Muscle of arm (tissue), 12 donors: Measurements from ENCODE around the gene NARS2. TPM values are rescaled to one million over a fixed set of nuclear protein-coding genes. Genes with fewer than 3 reads are reported as not detected.
"Not testable (repeated sequence)": the region's sequence is repeated elsewhere in the genome, so short reads cannot be mapped to it uniquely, and the experiment has no call there.

Experiments
- DNase-seq: peaks from one replicate; pipeline ENCODE4 v3.0.0-alpha.2; 2013
- polyA plus RNA-seq, 12 donors: library from polyadenylated mRNA; unstranded; fragments of 120-200 nt; gene quantifications; one replicate each; pipeline ENCODE4 v1.2.1, GENCODE V29; 2013; ENCODE audit not compliant: insufficient read length in 12 of 12

NARS2 gene
- polyA plus RNA-seq, 12 donors: 11.4 to 25.1 (median 16.9) TPM; not detected in 1

DNA sequence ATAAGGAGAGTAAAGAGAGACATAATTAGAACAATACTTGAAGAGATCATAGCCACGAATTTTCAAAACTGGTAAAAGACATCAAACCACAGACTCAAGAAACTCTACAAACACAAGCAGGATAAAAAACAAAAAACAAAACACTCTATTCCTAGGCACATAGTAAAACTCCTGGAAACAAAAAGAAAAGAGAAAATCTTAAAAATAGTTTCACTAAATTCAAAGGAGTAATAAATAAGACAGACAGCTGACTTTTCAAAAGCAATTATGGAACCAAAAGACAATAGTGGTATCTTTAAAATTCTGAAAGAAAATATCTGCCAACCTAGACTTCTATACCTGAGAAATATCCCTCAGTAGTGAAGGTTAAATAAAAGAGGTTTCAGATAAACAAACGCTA, 9.2 kb upstream of the NARS2 start:
- no peak for DNase-seq

DNA sequence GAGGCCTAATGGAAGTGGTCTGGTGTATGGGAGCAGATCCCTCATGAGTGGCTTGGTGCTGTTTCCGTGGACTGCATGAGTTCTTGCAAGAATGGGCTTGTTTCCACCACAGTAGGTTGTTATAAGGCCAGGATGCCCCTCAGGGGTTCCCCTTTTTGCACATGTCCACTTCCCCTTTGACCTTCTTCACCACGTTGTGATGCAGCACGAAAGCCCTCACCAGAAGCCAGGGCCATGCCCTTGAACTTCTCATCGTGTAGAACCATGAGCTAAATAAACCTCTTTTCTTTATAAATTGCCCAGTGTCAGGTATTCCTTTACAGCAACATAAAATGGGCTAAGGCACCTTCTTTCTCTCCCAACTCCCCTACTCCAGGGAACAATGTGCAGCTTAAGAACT, 2.8 kb upstream of the NARS2 start:
- DNase-seq: no peak

DNA sequence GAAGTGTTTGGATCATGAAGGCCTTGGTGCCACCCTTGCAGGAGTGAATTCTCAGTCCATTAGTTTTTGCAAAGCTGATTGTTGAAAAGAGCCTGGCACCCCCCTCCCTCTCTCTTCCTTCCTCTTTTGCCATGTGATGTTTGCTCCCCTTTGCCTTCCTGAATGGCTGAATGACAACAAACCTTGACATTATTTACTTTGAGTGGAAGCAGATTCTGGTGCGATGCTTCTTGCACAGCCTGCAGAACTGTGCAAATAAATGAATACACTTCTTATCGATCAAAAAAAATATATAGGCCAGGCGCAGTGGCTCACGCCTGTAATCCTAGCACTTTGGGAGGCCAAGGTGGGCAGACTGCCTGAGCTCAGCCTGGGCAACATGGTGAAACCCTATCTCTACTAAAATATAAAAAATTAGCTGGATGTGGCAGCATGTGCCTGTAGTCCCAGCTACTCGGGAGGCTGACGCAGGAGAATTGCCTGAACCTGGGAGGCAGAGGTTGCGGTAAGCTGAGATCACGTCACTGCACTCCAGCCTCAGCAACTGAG, 2.0 kb upstream of the NARS2 start:
- no peak for DNase-seq

DNA sequence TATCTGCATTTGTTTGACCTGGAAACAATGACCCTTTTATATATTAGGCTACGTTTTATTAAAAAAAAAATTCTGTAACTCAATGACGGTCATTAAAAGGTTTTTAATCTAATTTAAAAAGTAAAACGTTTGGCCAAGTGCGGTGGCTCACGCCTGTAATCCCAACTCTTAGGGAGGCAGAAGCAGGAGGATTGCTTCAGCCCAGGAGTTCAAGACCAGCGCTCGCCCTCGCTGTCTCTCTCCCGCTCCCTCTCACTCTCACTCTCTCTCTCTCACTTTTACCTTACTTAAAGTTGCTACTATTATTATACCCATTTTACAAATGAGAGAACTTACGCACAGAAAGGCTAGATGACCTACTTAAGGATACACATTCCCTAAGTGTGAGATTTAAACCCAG, 814 bp upstream of the NARS2 start:
- no peak for DNase-seq

DNA sequence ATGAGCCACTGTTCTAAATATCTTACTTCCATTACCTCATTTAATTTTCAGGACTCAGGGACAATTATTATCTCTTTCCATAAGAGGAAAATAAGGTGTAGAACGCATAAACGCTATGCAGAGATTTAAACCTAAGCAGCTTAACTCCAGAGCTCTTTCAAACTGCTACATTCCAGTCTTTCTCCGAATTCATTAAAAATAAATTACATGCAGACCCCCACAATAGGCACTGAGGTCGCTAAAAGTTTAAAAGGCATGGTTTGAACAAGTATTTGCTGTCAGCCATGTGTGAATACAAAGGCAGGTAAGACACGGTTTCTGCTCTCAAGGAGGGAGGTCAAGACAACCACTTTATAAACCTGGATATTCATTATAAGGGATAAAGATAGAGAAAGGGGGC, 983 bp downstream of the NARS2 start:
- no peak for DNase-seq

DNA sequence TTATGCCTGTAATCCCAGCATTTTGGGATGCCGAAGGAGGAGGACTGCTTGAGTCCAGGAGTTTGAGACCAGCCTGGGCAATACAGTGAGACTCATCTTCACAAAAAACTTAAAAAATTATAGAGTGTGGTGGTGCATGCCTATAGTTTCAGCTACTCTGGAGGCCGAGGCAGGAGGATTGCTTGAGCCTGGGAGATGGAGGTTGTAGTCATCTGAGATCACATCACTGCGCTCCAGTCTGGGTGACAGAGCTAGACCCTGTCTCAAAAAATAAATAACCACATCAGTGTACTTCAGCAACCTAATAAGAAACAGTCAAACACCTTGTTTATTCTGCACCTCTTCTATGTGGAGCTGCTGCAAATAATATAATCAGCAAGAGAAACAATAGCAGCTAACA, 1.4 kb downstream of the NARS2 start:
- DNase-seq: no peak

DNA sequence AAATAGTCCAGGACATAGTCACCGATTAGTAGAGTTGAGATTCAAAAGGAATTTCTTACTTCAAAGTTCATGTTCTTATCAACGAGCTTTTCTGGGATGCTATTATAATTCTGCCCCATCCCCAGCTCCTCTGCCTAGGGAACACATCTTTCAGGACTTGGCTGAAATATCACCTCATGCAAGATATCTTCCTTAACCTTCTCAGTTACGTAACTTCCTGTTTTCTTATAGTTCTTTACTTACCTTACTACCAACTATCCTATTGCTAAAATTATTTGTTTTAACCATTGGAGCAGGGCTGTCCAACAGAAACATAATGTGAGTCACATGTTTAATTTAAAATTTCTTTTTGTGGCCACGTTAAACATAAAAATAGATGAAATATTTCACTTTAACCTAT, 2.3 kb downstream of the NARS2 start:
- no peak for DNase-seq

DNA sequence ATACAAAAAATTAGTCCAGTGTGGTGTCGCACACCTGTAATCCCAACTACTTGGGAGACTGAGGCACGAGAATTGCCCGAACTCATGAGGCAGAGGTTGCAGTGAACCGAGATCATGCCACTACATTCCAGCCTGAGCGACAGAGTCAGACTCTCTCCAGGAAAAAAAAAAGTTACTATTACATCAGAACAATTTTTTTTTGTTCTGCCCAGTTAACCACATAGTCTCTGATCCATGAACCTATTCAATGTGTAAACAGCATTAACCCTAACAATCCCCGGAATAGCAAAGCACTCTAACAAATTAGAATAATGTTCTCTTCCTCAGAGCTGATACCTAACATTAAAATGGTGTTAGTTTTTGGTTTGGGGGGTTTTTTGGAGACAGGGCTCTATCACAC, 4.6 kb downstream of the NARS2 start:
- no peak for DNase-seq

DNA sequence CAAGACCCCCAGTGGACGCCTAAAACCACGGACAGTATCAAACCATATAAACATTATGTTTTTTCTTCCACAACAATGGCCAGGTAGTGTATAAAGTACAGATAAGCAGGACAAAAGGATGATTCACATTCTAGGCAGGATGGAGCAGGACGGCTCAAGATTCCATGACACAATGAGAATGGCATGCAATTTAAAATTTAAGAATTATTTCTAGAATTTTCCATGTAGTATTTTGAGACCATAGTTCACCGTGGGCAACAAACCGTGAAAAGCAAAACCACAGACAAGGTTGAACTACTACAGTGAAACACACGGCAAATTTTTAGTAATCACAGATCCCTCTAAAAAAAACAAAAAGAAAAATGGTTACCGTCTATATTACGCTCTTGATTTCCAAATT, 7.5 kb downstream of the NARS2 start:
- DNase-seq: no peak

DNA sequence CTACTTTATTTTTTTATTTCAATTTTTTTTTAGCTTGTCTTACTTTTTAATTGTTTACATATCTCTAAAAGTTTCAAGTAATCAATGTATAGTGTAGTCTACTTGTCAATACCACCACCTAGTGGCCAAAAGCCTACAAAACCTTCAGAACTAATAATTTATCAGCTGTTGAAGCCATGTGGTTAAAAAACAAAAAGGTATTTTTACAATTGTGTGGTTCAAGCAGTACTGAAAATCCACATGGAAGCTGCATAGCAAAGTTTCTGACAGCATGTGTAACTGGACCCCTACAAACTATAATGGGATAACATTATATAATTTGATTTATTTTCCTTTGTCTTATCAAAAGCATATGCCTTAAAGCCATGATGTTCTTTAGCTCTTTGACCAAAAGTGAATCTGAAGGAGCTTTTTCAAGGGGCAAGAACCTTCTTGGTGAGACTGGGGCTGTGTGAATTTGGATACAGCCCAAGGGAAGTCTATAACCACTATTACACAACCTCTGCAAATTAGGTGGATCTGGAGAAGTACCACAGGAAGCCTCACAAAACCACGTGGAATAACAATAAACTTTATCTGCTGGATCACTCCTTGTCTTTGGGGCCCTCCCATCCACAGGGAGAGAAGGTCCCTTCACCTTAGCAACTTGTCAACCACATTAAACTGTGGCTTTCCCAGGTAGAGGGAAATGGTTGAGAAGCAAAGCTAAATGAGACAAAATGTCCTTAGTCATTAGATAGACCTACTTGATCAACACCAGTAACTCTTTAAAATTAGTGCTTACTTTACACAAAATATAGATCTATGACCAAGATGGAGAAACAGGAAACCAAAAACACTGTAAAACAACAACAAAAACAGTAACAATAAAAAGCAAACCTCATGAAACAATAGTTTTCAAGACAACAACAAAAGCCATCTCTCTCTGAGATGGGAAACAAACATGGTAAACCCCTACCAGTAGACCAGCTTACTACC, 9.9 kb downstream of the NARS2 start:
- DNase-seq: peak; percentile 71

DNA sequence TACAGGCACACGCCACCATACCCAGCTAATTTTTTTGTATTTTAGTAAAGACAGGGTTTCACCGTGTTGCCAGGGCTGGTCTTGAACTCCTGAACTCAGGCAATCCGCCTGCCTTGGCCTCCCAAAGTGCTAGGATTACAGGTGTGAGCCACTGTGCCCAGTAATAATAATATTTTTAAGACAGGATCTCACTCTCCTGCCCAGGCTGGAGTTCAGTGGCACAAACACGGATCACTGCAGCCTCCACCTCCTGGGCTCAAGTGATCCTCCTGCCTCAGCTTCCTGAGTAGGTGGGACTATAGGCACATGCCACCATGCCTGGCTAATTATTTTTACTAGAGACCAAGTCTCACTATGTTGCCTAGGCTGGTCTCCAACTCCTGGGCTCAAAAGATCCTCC, 10.6 kb downstream of the NARS2 start:
- DNase-seq: not testable (repeated sequence)

DNA sequence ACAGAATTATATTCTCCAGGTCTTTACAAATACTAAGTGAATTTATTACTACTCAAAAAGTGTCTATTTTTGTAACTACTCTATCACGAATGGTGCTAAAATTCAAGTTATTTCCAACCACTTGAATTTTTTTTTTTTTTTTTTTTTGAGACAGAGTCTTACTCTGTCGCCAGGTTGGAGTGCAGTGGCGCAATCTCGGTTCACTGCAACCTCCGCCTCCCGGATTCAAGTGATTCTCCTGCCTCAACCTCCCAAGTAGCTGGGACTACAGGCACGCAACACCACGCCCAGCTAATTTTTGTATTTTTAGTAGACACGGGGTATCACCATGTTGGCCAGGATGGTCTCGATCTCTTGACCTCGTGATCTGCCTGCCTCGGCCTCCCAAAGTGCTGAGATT, 11.6 kb downstream of the NARS2 start:
- not testable (repeated sequence) for DNase-seq

DNA sequence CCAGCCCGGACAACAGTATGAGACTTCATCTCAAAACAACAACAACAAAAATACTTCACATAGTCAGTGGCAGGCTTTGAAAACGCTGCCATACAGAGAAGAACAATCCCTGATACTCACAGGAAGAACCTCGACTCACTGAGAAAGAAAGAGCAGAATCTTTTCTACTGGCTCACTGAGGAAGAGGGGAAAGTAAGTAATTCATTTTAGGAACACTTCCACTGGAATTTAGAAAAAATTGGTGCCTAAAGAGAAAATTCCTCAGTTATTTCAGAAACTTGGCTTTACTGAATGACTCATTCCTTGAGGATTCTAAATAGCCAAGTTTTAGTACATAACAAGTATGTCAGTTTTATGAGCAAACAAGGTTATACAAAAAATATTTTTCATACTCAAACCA, 12.3 kb downstream of the NARS2 start:
- no peak for DNase-seq

DNA sequence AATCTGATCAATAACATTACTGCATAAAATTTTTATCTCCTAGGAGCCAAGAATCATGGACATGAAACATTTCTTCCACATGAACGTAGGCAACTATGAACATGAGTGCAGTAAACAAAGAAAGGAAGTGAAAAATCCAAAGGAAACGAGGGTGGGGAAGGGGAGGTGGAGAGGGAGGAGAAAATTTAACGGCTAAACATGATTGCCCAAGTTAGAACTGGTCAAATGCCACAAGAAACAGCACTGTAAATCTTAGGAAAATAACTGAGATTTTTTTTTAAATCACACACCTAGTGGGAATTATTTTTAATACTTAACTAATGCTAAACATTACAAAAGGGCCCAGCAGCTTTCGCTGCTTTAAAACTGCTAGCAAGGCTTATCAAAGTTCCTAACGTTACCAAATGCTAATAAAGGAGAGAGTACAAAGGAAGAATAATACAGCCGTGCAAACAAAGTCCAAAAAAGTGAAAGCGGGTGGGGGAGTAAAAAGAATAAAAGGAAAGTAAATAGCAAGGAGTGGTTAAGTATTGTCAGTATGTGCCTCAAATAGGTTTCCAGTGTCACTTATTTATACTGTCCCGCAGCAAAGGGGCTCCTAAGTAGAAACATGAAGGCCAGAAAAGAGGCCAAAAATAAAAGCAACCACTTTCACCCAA, 13.7 kb downstream of the NARS2 start:
- no peak for DNase-seq

DNA sequence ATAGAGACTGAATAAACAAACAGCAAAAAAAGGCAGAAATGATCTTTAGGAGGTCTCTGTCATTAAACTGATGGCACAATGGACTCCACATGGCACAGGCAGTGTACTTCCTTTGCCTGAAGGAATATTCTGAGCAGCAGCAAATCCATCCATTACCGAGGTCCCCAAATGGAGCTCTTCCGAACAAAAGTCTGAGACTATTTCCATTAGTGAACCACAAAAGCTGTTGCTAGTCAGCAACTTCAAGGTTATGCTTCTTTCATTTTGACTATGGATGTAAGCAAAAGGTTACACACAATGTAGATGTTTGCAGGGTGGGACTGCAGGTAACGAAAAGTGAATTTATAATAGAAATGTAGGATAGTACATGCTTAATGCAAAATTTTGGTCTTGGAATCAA, 14.5 kb downstream of the NARS2 start:
- no peak for DNase-seq

DNA sequence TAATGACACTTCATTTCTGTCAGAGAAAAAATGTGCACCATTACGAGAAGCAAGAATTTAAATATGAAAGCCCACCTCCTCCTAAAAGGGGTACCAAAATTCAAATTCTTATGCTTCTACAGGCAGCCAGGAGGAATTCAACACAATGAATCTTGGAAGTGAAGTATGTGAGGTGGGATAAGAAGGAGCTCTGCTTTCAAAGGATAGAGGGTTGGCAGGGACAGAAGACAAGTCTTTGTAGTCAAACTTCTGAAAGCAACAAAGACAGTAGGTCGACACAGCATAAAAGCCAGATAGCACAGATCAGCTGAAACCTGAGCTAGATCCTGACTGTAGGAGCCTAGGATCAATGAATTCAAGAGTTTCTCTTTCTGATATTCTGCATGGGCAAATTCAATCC, 17.4 kb downstream of the NARS2 start:
- DNase-seq: no peak

DNA sequence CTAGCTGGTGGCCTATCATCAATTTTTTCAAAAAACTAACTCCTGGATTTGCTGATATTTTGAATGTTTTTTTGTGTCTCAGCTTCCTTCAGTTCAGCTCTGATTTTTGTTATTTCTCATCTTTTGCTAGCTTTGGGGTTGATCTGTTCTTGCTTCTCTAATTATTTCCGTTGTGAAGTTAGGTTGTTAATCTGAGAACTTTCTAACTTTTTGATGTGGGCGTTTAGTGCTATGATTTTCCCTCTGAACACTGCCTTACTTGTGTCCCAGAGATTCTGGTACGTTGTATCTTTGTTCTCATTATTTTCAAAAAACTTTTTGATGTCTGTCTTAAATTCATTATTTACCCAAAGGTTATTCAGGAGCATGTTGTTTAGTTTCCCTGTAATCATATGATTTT, 19.1 kb downstream of the NARS2 start:
- no peak for DNase-seq

DNA sequence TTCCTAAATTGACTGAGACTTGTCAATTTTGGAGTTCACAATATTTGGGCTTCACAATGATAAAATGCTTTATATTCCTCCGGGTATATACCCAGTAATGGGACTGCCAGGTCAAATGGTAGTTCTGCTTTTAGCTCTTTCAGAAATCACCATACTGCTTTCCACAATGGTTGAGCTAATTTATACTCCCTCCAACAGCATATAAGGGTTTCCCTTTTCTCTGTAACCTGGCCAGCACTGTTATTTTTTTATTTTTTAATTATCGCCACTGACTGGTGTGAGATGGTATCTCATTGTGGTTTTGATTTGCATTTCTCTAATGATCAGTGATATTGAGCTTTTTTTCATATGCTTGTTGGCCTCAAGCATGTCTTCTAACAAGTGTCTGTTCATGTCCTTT, 21.8 kb downstream of the NARS2 start:
- DNase-seq: no peak

DNA sequence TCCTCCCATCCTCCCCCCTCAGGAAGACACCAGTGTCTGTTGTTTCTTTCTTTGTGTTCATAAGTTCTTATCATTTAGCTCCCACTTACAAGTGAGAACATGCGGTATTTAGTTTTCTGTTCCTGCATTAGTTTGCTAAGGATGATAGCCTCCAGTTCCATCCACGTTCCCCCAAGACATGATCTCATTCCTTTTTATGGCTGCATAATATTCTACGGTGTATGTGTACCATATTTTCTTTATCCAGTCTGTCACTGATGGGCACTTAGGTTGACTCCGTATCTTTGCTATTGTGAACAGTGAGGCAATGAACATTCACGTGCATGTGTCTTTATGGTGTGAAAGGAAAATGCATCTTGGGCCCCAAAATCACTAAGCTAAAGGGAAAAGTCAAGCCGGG, 22.5 kb downstream of the NARS2 start:
- DNase-seq: not testable (repeated sequence)

DNA sequence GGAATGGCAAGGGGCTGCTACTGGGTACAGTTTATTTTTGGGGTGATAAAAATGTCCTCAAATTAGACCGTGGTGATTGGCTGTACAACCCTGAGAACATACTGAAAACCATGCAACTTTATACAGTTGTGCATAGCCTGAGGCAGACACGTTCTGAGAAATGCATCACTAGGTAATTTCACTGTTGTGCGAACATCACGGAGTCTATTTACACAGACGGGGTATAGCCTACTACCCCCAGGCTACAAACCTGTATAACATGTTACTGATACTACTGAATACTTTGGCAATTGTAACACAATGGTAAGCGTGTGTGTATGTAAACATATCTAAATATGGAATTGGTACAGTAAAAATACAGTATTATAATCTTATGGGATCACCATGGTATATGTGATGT, 23.6 kb downstream of the NARS2 start:
- DNase-seq: no peak

DNA sequence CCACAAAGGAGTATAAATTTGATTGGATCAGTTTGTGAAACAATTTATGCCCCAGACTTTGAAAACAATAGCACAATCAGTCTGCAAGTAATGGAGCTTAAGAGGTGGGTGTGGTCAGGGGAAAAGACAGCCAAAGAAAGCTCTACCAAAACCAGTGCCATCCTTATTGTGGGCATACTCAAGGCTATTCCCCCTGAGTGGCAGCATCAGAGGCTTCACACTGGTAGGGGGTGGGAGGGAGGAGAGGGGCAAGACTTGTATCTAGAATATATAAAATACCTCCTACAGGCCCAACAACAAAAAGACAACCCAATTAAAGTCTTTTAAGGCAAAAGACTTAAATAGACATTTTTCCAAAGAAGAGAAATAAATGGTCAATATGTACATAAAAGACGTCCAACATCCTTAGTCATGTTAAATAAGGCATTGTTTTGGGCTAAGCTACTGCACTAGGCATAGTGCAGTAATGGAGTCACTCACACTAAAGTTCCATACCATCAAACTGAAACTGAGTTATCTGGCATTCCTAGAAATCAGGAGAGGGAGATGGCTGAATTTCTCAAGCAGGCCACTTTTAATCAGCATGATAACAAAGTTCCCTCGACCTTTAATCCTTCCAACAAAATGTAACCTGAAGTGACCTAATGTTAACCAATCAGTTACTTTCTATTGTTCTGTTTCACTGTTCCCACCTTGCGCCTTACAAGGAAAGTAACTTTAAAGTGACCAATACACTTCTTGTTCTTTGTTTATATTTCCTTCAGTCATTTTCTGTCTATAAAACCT, 24.8 kb downstream of the NARS2 start:
- no peak for DNase-seq

DNA sequence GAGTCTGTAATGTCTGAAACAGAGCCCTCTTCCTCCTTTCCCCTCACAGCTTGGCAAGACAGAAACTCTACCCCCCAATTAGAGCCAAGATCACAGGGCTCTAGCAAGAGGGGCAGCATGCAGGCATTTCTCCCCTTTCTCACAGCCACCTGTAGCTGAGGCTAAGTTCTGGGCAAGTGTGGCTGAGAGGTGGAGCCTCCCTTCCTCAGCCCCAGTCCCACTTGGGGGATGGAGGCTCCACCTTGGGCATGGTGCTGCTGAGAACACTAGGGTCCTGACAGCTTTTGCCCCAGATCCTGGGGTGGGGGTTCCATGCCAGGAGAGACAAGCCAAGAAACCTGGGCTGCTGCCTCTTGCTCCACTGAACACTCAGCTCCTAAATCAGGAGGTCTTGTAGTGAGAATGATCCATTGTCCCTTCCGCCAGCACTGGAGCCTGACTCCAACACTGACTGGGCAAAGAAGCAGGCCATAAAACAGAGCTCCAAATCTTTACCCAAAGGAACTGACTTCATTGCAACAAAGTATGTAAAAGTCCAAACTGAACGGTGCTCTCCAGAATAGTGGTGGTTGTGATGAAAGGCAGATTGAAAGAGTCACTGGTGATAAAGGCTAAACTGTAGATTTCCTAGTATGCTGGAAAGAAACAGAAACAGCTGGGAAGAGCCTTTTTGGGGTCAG, 25.6 kb downstream of the NARS2 start:
- DNase-seq: no peak
